GM12878 (cell line): ENCODE results near the gene MAPRE2.

ENCODE experiments used
- BRCA1 ChIP-seq: IDR thresholded peaks from 2 replicates; pipeline ENCODE4 v1.6.1; 2011; ENCODE audit warnings: low read depth, low read length, improper control_type of control experiment
- TF ChIP-seq, protein P1 (sequence below): IDR thresholded peaks from 2 replicates; pipeline ENCODE4 v1.6.1; 2011; ENCODE audit warnings: borderline replicate concordance, low read depth, mild to moderate bottlenecking, moderate library complexity, mixed read lengths, low read length; ENCODE audit not compliant: insufficient read depth; ENCODE audit errors: extremely low read length

DNA sequence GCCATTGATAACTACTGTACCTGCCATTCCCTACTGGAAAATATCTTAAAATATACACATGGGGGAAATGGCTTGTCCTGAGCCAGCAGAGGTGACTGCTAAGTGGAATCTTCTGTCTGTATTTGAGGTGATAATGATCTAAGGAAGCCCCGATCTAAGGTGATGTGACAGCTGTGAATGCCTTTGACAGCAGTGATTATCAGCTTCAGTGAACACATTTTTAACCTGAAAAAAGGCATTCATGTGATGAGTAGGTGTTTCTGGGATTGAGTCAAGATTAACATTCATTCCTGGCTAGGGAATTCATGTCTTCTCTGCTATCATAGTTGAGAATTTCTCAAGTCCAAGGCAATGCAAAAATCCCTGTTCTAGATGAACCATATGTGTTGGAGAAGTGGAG, 9.1 kb upstream of the MAPRE2 start:
- TF ChIP-seq, protein P1, sequence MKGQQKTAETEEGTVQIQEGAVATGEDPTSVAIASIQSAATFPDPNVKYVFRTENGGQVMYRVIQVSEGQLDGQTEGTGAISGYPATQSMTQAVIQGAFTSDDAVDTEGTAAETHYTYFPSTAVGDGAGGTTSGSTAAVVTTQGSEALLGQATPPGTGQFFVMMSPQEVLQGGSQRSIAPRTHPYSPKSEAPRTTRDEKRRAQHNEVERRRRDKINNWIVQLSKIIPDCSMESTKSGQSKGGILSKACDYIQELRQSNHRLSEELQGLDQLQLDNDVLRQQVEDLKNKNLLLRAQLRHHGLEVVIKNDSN = no peak
- TF ChIP-seq BRCA1 = no peak
